Raji (cell line): Measurements from ENCODE around the gene SPANXN3.
"Not testable (repeated sequence)": the region's sequence is repeated elsewhere in the genome, so short reads cannot be mapped to it uniquely, and the experiment has no call there.

Experiments
- POLR2A ChIP-seq: IDR thresholded peaks from 2 replicates; pipeline ENCODE4 v1.6.1; 2011; ENCODE audit warnings: low read depth, low read length, control low read depth; ENCODE audit not compliant: insufficient read depth

Gene SPANXN3

GRCh38 chrX:143517375-143517774, at the start of gene SPANXN3:
SPANXN3 (minus strand) TSS chrX:143517475; CDS start chrX:143517391, 84 bp downstream.
- TF ChIP-seq POLR2A, result not testable (repeated sequence)

- TF ChIP-seq POLR2A, result no peak
Observed at GRCh38 chrX:143536176-143536575, 18.9 kb upstream of the SPANXN3 start.

- TF ChIP-seq POLR2A, result no peak
Observed at GRCh38 chrX:143500751-143501150, 16.5 kb downstream of the SPANXN3 start.

GRCh38 chrX:143486105-143486504, 31.2 kb downstream of the SPANXN3 start:
- no peak for TF ChIP-seq POLR2A

- TF ChIP-seq POLR2A, result no peak
Observed at GRCh38 chrX:143476751-143477150, 40.5 kb downstream of the SPANXN3 start.

GRCh38 chrX:143472347-143472938, 44.8 kb downstream of the SPANXN3 start:
- no peak for TF ChIP-seq POLR2A

GRCh38 chrX:143466130-143466529, 51.1 kb downstream of the SPANXN3 start:
- TF ChIP-seq POLR2A, result no peak

- no peak for TF ChIP-seq POLR2A
Observed at GRCh38 chrX:143462696-143463095, 54.6 kb downstream of the SPANXN3 start.

GRCh38 chrX:143461606-143462005, 55.7 kb downstream of the SPANXN3 start:
- TF ChIP-seq POLR2A, result no peak
